NCI-H774 (cell line): ENCODE results near the gene CRIM1.

Experiments used
- DNase-seq: peaks from one replicate; lab custom pipeline; 2025; lab: John Stamatoyannopoulos, UW

CRIM1 gene

GRCh38 chr2:36554531-36554930 is 199.0 kb downstream of the CRIM1 start:
- DNase-seq = no peak

- no peak for DNase-seq
These were observed 200.2 kb downstream of the CRIM1 start for GRCh38 chr2:36555789-36556188.

GRCh38 chr2:36556842-36557241 is 201.3 kb downstream of the CRIM1 start:
- DNase-seq = no peak

- no peak for DNase-seq
These were observed 203.8 kb downstream of the CRIM1 start for GRCh38 chr2:36559221-36559942.

GRCh38 chr2:36560726-36561125 is 205.1 kb downstream of the CRIM1 start:
- DNase-seq = no peak

GRCh38 chr2:36561237-36561944 is 205.8 kb downstream of the CRIM1 start:
- DNase-seq = no peak

GRCh38 chr2:36562240-36562639 is 206.7 kb downstream of the CRIM1 start:
- no peak for DNase-seq

GRCh38 chr2:36562973-36563532 is 207.5 kb downstream of the CRIM1 start:
- DNase-seq = no peak

- no peak for DNase-seq
These were observed 208.9 kb downstream of the CRIM1 start for GRCh38 chr2:36564377-36564930.

GRCh38 chr2:36565712-36566111 is 210.1 kb downstream of the CRIM1 start:
- DNase-seq = no peak

- DNase-seq = no peak
These were observed 211.3 kb downstream of the CRIM1 start for GRCh38 chr2:36566887-36567286.

GRCh38 chr2:36567711-36568408 is 212.3 kb downstream of the CRIM1 start:
- no peak for DNase-seq

GRCh38 chr2:36568516-36569246 is 213.1 kb downstream of the CRIM1 start:
- no peak for DNase-seq

GRCh38 chr2:36569267-36569856 is 213.8 kb downstream of the CRIM1 start:
- DNase-seq = no peak

- no peak for DNase-seq
These were observed 214.8 kb downstream of the CRIM1 start for GRCh38 chr2:36570416-36570815.

- no peak for DNase-seq
These were observed 216.6 kb downstream of the CRIM1 start for GRCh38 chr2:36572054-36572718.

- DNase-seq = no peak
These were observed 217.1 kb downstream of the CRIM1 start for GRCh38 chr2:36572719-36573059.

GRCh38 chr2:36573165-36573564 is 217.6 kb downstream of the CRIM1 start:
- no peak for DNase-seq

- no peak for DNase-seq
These were observed 219.0 kb downstream of the CRIM1 start for GRCh38 chr2:36574560-36574959.

GRCh38 chr2:36577884-36578283 is 222.3 kb downstream of the CRIM1 start:
- no peak for DNase-seq
